HG03521 (cell line): ENCODE results near the gene DGCR2.
"Not testable (repeated sequence)": the region's sequence is repeated elsewhere in the genome, so short reads cannot be mapped to it uniquely, and the experiment has no call there.

Experiments
- ATAC-seq: cut with Tn5 transposase; IDR thresholded peaks from one replicate; pipeline ENCODE4 v1.9.1; 2021; ENCODE audit warnings: mild to moderate bottlenecking, moderate library complexity; ENCODE audit not compliant: unreplicated experiment

Gene DGCR2

GRCh38 chr22:19034031-19034723 lies 88.0 kb downstream of the DGCR2 start:
- not testable (repeated sequence) for ATAC-seq

- ATAC-seq = not testable (repeated sequence)
These were observed 88.7 kb downstream of the DGCR2 start for GRCh38 chr22:19033568-19033905.

- ATAC-seq = not testable (repeated sequence)
These were observed 89.2 kb downstream of the DGCR2 start for GRCh38 chr22:19032898-19033567.

GRCh38 chr22:19032156-19032785 lies 89.9 kb downstream of the DGCR2 start:
- not testable (repeated sequence) for ATAC-seq

GRCh38 chr22:19030889-19031252 lies 91.3 kb downstream of the DGCR2 start:
- not testable (repeated sequence) for ATAC-seq

- not testable (repeated sequence) for ATAC-seq
These were observed 91.9 kb downstream of the DGCR2 start for GRCh38 chr22:19030226-19030888.

GRCh38 chr22:19029113-19030103 lies 92.8 kb downstream of the DGCR2 start:
- not testable (repeated sequence) for ATAC-seq

GRCh38 chr22:19028060-19028455 lies 94.2 kb downstream of the DGCR2 start:
- ATAC-seq = not testable (repeated sequence)

- ATAC-seq = not testable (repeated sequence)
These were observed 94.7 kb downstream of the DGCR2 start for GRCh38 chr22:19027371-19028059.

GRCh38 chr22:19026080-19026479 lies 96.1 kb downstream of the DGCR2 start:
- not testable (repeated sequence) for ATAC-seq

- not testable (repeated sequence) for ATAC-seq
These were observed 97.2 kb downstream of the DGCR2 start for GRCh38 chr22:19024956-19025489.

GRCh38 chr22:19023931-19024330 lies 98.3 kb downstream of the DGCR2 start:
- not testable (repeated sequence) for ATAC-seq

- no peak for ATAC-seq
These were observed 99.5 kb downstream of the DGCR2 start for GRCh38 chr22:19022755-19023154.

- no peak for ATAC-seq
These were observed 102.6 kb downstream of the DGCR2 start for GRCh38 chr22:19019679-19020032.

- ATAC-seq = no peak
These were observed 103.1 kb downstream of the DGCR2 start for GRCh38 chr22:19019029-19019678.

GRCh38 chr22:19018256-19018655 lies 104.0 kb downstream of the DGCR2 start:
- no peak for ATAC-seq

- ATAC-seq = no peak
These were observed 106.0 kb downstream of the DGCR2 start for GRCh38 chr22:19016081-19016766.

- no peak for ATAC-seq
These were observed 107.3 kb downstream of the DGCR2 start for GRCh38 chr22:19014886-19015285.
